Epithelial cell of esophagus (primary cell): ENCODE measurements around the gene NSMF.

ENCODE experiments used
- DNase-seq: peaks from one replicate; pipeline ENCODE4 v3.0.0; 2010; ENCODE audit warnings: low read depth
- H3K4me3 ChIP-seq: 2 replicates; pipeline ENCODE4 v1.5.1; 2011; ENCODE audit warnings: mild to moderate bottlenecking, low read length, control low read depth
- CTCF ChIP-seq: IDR thresholded peaks from 2 replicates; pipeline ENCODE4 v1.5.1; 2011; ENCODE audit warnings: low read depth, mild to moderate bottlenecking, low read length, control low read depth, inconsistent platforms; ENCODE audit not compliant: insufficient read depth; ENCODE audit errors: missing control alignments

NSMF gene

GRCh38 chr9:137449931-137450538 is 9.1 kb downstream of the NSMF start:
- DNase-seq, result no peak
- no peak for TF ChIP-seq CTCF
- no peak overlapping the region for H3K4me3 ChIP-seq

- no peak for TF ChIP-seq CTCF
- DNase-seq, result no peak
- H3K4me3 ChIP-seq, result no peak overlapping the region
Measured at GRCh38 chr9:137449081-137449844, 9.9 kb downstream of the NSMF start.

GRCh38 chr9:137448602-137448962 is 10.6 kb downstream of the NSMF start:
- H3K4me3 ChIP-seq, result no peak overlapping the region
- DNase-seq, result no peak
- no peak for TF ChIP-seq CTCF

- no peak overlapping the region for H3K4me3 ChIP-seq
- TF ChIP-seq CTCF, result no peak
- DNase-seq, result no peak
Measured at GRCh38 chr9:137447722-137448601, 11.2 kb downstream of the NSMF start.

- DNase-seq, result no peak
- no peak overlapping the region for H3K4me3 ChIP-seq
Measured at GRCh38 chr9:137446851-137447471, 12.2 kb downstream of the NSMF start.

More at GRCh38 chr9:137446851-137447471, 12.2 kb downstream of the NSMF start:
- no peak for TF ChIP-seq CTCF
